Spleen (tissue), 11 donors: ENCODE measurements around the gene PANK4. TPM values are rescaled to one million over a fixed set of nuclear protein-coding genes. Genes with fewer than 3 reads are reported as not detected.

Experiments used
- DNase-seq: peaks from one replicate; pipeline ENCODE4 v3.0.0-alpha.2; 2020
- H3K27ac ChIP-seq, 8 donors: fragments of 200-600 bp; sonication (generic) in 7 of 8; 1 replicate in 4 of 8; 2 replicates in 4 of 8; pipeline versions ENCODE4 v1.5.0 to v1.8.0; 2016 to 2021; ENCODE audit warnings: inconsistent platforms in 4 of 8, mild to moderate bottlenecking in 4 of 8, moderate library complexity in 1 of 8
- H3K27me3 ChIP-seq, 7 donors: fragments of 200-600 bp; sonication (generic) in 6 of 7; replicated peaks in 1 of 7; 1 replicate in 4 of 7; 2 replicates in 3 of 7; pipeline versions ENCODE4 v1.5.0 to v1.8.0; 2016 to 2021; ENCODE audit warnings: inconsistent platforms in 3 of 7, mild to moderate bottlenecking in 1 of 7
- H3K36me3 ChIP-seq, 6 donors: fragments of 200-600 bp; sonication (generic) in 5 of 6; 1 replicate in 4 of 6; 2 replicates in 2 of 6; pipeline versions ENCODE4 v1.5.0 to v1.8.0; 2016 to 2021; ENCODE audit warnings: inconsistent platforms in 2 of 6
- H3K4me1 ChIP-seq, 6 donors: fragments of 200-600 bp; sonication (generic) in 5 of 6; 1 replicate in 3 of 6; 2 replicates in 3 of 6; pipeline versions ENCODE4 v1.5.0 to v1.8.0; 2016 to 2021; ENCODE audit warnings: inconsistent platforms in 3 of 6
- H3K4me3 ChIP-seq, 8 donors: fragments of 200-600 bp; sonication (generic) in 7 of 8; 1 replicate in 4 of 8; 2 replicates in 4 of 8; pipeline versions ENCODE4 v1.5.0 to v1.8.0; 2016 to 2021; ENCODE audit warnings: inconsistent platforms in 4 of 8, mild to moderate bottlenecking in 4 of 8, moderate library complexity in 2 of 8
- H3K9me3 ChIP-seq, 8 donors: fragments of 200-600 bp; sonication (generic) in 7 of 8; 1 replicate in 4 of 8; 2 replicates in 4 of 8; pipeline versions ENCODE4 v1.5.0 to v1.8.0; 2016 to 2021; ENCODE audit warnings: inconsistent platforms in 4 of 8
- CTCF ChIP-seq, 11 experiments: fragments of 200-600 bp in 7 of 11; fragments of 450-650 bp in 4 of 11; sonication (generic) in 4 of 11; IDR thresholded peaks in 8 of 11; conservative IDR thresholded peaks in 3 of 11; 1 replicate in 7 of 11; 2 replicates in 4 of 11; pipeline versions ENCODE4 v1.4.0 to v1.8.0; 2016 to 2021; ENCODE audit warnings: antibody characterized with exemption in 11 of 11, inconsistent platforms in 4 of 11, mild to moderate bottlenecking in 1 of 11
- POLR2A ChIP-seq, 3 donors: fragments of 450-650 bp; IDR thresholded peaks; one replicate each; pipeline ENCODE4 v1.5.1; 2017; ENCODE audit warnings: antibody characterized with exemption in 3 of 3, mild to moderate bottlenecking in 1 of 3
- POLR2AphosphoS5 ChIP-seq, 3 donors: sonication (generic); formaldehyde crosslinking; IDR thresholded peaks; one replicate each; pipeline ENCODE4 v1.5.1; 2017; ENCODE audit warnings: antibody characterized with exemption in 3 of 3
- WGBS, 5 donors: extraction: QIAGEN DNeasy Blood & Tissue Kit in 3 of 5; methylation state at CpG; one replicate each; pipeline versions ENCODE4 v1.1.5 to v1.1.7; 2013 to 2018; 5-methylcytosine and 5-hydroxymethylcytosine counted together
- intact Hi-C: fragments of 100-400 bp; cut with DNase I; formaldehyde crosslinking; loops from one replicate; pipeline ENCODE4 v1.15.0; 2023; ENCODE audit warnings: low total_unique reads
- polyA plus RNA-seq, 3 donors: library from polyadenylated mRNA; stranded (reverse); fragments of 200-250 nt; gene quantifications; one replicate each; pipeline ENCODE4 v1.2.1, GENCODE V29; 2013
- total RNA-seq, 7 donors: library from RNA; depleted of rRNA in 3 of 7; stranded (reverse); fragments of >200 nt in 3 of 7; fragmentation: NEBNext Ultra II Directional in 4 of 7; extraction: Animal tissue kit (Norgen Biotek cat#: 25700) in 4 of 7; gene quantifications; one replicate each; pipeline versions ENCODE4 v1.1.0 to v1.2.1, GENCODE V29; 2016 to 2021
- donor health status: healthy with polysubstance abuse.
- donor health status: DM: no; HTN: no; CAD: no; lungs with moderate emphysema.
- donor health status: DM: no; HTN: no; CAD: no.
- donor health status: Bipolar disorder and iron deficiency.
- donor health status: healthy.
- donor health status: DM: no; HTN: no; CAD: no.
- donor health status: DM: yes; HTN: yes; CAD: no.

The PANK4 gene
- total and polyA plus RNA-seq, 10 donors: 13.8 to 49.5 (median 42.9) TPM

- intact Hi-C loops: no loop called here
- peaks cover 6 to 95% (median 46%) of the 10 kb centered on the region in 7 donors for H3K27me3 ChIP-seq
- H3K27ac ChIP-seq: no peak overlapping the region
- no peaks in the 10 kb centered on the region for H3K36me3 ChIP-seq
- peaks cover 0 to 51% (median 22%) of the 10 kb centered on the region in 6 donors for H3K4me1 ChIP-seq
- no peaks in the 10 kb centered on the region for H3K9me3 ChIP-seq
- WGBS, 5 donors: 28 to 31% (median 30%) methylated on average over 14 of the region's 14 CpGs; no CpG with 5 or more reads in 2 of the 5 donors
- no peak for DNase-seq
- TF ChIP-seq CTCF (IDR thresholded peaks at IDR 0.05 in 8 of 11, conservative IDR thresholded peaks at IDR 0.05 in 3 of 11) (no peak), POLR2A (IDR thresholded peaks at IDR 0.05) (no peak), POLR2AphosphoS5 (IDR thresholded peaks at IDR 0.05) (no peak)
- H3K4me3 ChIP-seq: no peak overlapping the region
Measured at GRCh38 chr1:2468041-2468472, 58.3 kb downstream of the PANK4 start.

GRCh38 chr1:2466958-2467554 is 59.3 kb downstream of the PANK4 start:
- no peak for TF ChIP-seq POLR2A (IDR thresholded peaks at IDR 0.05)
- no peak for TF ChIP-seq POLR2AphosphoS5 (IDR thresholded peaks at IDR 0.05)
- TF ChIP-seq CTCF (IDR thresholded peaks at IDR 0.05 in 8 of 11, conservative IDR thresholded peaks at IDR 0.05 in 3 of 11): no peak
- no peaks in the 10 kb centered on the region for H3K36me3 ChIP-seq
- WGBS, 5 donors: 7 to 28% (median 11%) methylated on average over 2 to 30 of the region's 30 CpGs
- peaks cover 6 to 98% (median 51%) of the 10 kb centered on the region in 7 donors for H3K27me3 ChIP-seq
- intact Hi-C loops: no loop called here
- peak overlapping the region in 1 of 8 donors; percentile 16 for H3K4me3 ChIP-seq
- H3K4me1 ChIP-seq: peaks cover 0 to 51% (median 22%) of the 10 kb centered on the region in 6 donors
- DNase-seq: no peak
- no peaks in the 10 kb centered on the region for H3K9me3 ChIP-seq
- H3K27ac ChIP-seq: no peak overlapping the region

- H3K27me3 ChIP-seq: peaks cover 6 to 96% (median 51%) of the 10 kb centered on the region in 7 donors
- no peak overlapping the region for H3K27ac ChIP-seq
- no peaks in the 10 kb centered on the region for H3K9me3 ChIP-seq
- no peak for DNase-seq
- H3K4me1 ChIP-seq: peaks cover 0 to 45% (median 21%) of the 10 kb centered on the region in 6 donors
- TF ChIP-seq CTCF (IDR thresholded peaks at IDR 0.05 in 8 of 11, conservative IDR thresholded peaks at IDR 0.05 in 3 of 11): no peak
- TF ChIP-seq POLR2A (IDR thresholded peaks at IDR 0.05): no peak
- TF ChIP-seq POLR2AphosphoS5 (IDR thresholded peaks at IDR 0.05): no peak
- intact Hi-C loops: no loop called here
- WGBS, 5 donors: 42 to 70% (median 50%) methylated on average over 3 to 12 of the region's 12 CpGs
- H3K36me3 ChIP-seq: no peaks in the 10 kb centered on the region
- no peak overlapping the region for H3K4me3 ChIP-seq
Measured at GRCh38 chr1:2466270-2466665, 60.1 kb downstream of the PANK4 start.

GRCh38 chr1:2465371-2466269 is 60.8 kb downstream of the PANK4 start:
- DNase-seq: no peak
- Histone ChIP-seq H3K27ac (no peak overlapping the region), H3K27me3 (peaks cover 6 to 94% (median 51%) of the 10 kb centered on the region in 7 donors), H3K36me3 (no peaks in the 10 kb centered on the region), H3K9me3 (no peaks in the 10 kb centered on the region), H3K4me3 (no peak overlapping the region), H3K4me1 (peaks cover 0 to 39% (median 15%) of the 10 kb centered on the region in 6 donors)
- WGBS, 5 donors: 74 to 84% (median 78%) methylated on average over 30 to 33 of the region's 33 CpGs
- no peak for TF ChIP-seq POLR2A (IDR thresholded peaks at IDR 0.05)
- TF ChIP-seq CTCF (IDR thresholded peaks at IDR 0.05 in 8 of 11, conservative IDR thresholded peaks at IDR 0.05 in 3 of 11): no peak
- TF ChIP-seq POLR2AphosphoS5 (IDR thresholded peaks at IDR 0.05): no peak
- intact Hi-C loops: no loop called here
